Measurements from ENCODE around the gene PHACTR3.

DNA sequence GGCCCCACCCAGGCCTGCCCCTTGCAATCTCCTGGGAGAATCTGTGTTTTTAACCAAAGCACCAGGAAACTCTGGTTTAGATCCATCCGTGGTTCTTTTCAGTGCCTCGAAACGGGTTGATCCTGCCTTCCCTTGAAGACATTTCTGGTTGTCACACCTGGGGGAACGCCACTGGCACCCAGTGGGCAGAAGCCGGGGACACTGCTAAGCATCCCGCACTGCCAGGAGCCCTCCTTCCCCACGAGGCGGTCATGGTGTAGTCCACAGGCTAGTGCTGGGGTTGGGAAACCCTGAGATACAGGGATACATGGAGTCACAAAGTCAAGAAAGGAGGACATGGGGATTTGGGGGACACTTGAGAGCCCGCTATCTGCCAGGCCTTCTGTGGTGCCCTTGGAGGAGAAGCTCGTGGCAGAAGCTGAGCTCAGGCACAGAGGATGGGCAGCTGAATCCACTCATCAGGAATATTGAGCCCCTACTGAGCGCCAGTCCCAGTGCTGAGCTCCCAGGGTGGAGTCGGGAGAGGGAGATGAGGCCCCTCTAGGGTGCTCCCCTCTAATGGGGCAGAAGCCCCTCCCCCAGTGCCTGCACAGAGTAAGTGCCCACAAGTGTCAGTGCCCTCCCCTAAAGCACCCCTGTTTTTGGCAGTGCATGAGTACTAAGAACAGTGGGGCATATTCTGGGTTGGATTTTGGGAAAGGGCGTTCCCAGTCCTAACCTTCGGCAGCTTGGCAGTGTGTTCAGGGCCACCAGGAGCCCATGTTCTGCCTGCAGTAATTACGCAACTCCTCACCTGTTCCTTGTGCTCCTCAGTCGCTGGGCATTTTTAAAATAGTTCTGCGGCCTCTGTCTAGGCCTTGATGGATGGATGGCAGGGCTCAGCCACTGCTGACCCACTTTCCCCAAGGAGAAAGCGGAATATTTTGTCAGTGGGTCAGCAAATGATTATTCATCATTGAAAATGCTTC, 25.6 kb upstream of the PHACTR3 start:
- TF ChIP-seq, protein P1, sequence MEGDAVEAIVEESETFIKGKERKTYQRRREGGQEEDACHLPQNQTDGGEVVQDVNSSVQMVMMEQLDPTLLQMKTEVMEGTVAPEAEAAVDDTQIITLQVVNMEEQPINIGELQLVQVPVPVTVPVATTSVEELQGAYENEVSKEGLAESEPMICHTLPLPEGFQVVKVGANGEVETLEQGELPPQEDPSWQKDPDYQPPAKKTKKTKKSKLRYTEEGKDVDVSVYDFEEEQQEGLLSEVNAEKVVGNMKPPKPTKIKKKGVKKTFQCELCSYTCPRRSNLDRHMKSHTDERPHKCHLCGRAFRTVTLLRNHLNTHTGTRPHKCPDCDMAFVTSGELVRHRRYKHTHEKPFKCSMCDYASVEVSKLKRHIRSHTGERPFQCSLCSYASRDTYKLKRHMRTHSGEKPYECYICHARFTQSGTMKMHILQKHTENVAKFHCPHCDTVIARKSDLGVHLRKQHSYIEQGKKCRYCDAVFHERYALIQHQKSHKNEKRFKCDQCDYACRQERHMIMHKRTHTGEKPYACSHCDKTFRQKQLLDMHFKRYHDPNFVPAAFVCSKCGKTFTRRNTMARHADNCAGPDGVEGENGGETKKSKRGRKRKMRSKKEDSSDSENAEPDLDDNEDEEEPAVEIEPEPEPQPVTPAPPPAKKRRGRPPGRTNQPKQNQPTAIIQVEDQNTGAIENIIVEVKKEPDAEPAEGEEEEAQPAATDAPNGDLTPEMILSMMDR (IDR thresholded peaks at IDR 0.05 in 8 of 11, conservative IDR thresholded peaks at IDR 0.05 in 3 of 11), result no peak
- no peak for TF ChIP-seq POLR2A (IDR thresholded peaks at IDR 0.05)
- no peak for TF ChIP-seq POLR2AphosphoS5 (IDR thresholded peaks at IDR 0.05)

Measured in spleen (tissue), 7 donors.